ENCODE measurements around the gene MGAT3.

DNA sequence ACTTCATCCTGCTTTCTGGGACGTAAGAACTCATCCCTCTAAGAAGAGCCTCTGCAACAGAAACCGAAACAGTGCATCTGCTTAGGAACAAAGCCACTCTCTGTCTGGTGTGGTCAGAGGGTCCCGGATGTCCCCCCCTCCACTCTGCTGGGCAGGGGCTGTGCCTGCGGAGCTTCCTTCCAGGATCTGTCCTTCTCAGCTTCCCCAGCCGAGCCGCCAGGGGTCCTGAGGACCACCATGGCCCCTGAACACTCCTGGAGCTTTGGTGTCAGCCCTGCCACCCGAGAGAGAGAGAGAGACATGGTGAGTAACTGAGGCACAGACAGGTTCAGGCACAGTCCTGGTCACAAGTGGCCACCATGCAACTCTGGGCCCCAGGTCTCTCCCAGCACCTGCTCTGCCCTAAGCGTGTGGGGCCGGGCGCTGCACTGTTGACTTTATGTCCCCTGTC lies 24.4 kb upstream of the MGAT3 start:
- TF ChIP-seq EZH2 (IDR thresholded peaks at IDR 0.05; ENCODE audit: borderline replicate concordance, low read depth, low read length, severe bottlenecking), result no peak
- TF ChIP-seq, protein P1, sequence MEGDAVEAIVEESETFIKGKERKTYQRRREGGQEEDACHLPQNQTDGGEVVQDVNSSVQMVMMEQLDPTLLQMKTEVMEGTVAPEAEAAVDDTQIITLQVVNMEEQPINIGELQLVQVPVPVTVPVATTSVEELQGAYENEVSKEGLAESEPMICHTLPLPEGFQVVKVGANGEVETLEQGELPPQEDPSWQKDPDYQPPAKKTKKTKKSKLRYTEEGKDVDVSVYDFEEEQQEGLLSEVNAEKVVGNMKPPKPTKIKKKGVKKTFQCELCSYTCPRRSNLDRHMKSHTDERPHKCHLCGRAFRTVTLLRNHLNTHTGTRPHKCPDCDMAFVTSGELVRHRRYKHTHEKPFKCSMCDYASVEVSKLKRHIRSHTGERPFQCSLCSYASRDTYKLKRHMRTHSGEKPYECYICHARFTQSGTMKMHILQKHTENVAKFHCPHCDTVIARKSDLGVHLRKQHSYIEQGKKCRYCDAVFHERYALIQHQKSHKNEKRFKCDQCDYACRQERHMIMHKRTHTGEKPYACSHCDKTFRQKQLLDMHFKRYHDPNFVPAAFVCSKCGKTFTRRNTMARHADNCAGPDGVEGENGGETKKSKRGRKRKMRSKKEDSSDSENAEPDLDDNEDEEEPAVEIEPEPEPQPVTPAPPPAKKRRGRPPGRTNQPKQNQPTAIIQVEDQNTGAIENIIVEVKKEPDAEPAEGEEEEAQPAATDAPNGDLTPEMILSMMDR (IDR thresholded peaks at IDR 0.05; ENCODE audit: borderline replicate concordance, extremely low read depth, low read length, poor library complexity, severe bottlenecking), result no peak

Data from DND-41 (cell line).